ENCODE measurements around the gene CD2.
A peak's percentile ranks its signal among the peaks of the same experiment; 100 is the strongest.

CD2 gene

GRCh38 chr1:116738673-116739370 is 15.4 kb upstream of the CD2 start:
- no peaks in the 10 kb centered on the region for H3K27me3 ChIP-seq (replicated peaks; ENCODE audit: insufficient read depth, low read length)
- no peaks in the 10 kb centered on the region for H3K36me3 ChIP-seq (replicated peaks; ENCODE audit: insufficient read depth, low read length)
- H3K9me2 ChIP-seq (replicated peaks; ENCODE audit: insufficient read depth, low read length) = no peaks in the 10 kb centered on the region
- no peaks in the 10 kb centered on the region for H3K9me3 ChIP-seq (replicated peaks; ENCODE audit: insufficient read depth, low read length)
- H2AFZ ChIP-seq (ENCODE audit: low read length) = no peak overlapping the region
- H3F3A ChIP-seq (ENCODE audit: insufficient read depth, low read length) = peaks cover 17% of the 10 kb centered on the region
- TF ChIP-seq CTCF (IDR thresholded peaks at IDR 0.05; ENCODE audit: low read length) = no peak
- TF ChIP-seq EZH2 (optimal IDR thresholded peaks at IDR 0.05; ENCODE audit: low read depth, low read length) = no peak
- no peak for TF ChIP-seq EZH2phosphoT487 (IDR thresholded peaks at IDR 0.05; ENCODE audit: low read length)
- no peaks in the 10 kb centered on the region for H4K20me1 ChIP-seq (ENCODE audit: insufficient read depth, low read length)
- peak overlapping the region; percentile 45; the same call in 1 of the 2 replicates for H3K4me2 ChIP-seq (ENCODE audit: low read depth, low read length)
- peak overlapping the region; percentile 84 for H3K27ac ChIP-seq (ENCODE audit: low read length)
- peak; percentile 81 for DNase-seq
- peaks cover 26% of the 10 kb centered on the region for H3K4me1 ChIP-seq (ENCODE audit: low read length)
- H3K79me2 ChIP-seq (ENCODE audit: low read length) = no peaks in the 10 kb centered on the region
- H3K9ac ChIP-seq (ENCODE audit: low read length) = peak overlapping the region; percentile 18; the same call in 1 of the 2 replicates
- H3K4me3 ChIP-seq (ENCODE audit: low read length) = no peak overlapping the region

DNA sequence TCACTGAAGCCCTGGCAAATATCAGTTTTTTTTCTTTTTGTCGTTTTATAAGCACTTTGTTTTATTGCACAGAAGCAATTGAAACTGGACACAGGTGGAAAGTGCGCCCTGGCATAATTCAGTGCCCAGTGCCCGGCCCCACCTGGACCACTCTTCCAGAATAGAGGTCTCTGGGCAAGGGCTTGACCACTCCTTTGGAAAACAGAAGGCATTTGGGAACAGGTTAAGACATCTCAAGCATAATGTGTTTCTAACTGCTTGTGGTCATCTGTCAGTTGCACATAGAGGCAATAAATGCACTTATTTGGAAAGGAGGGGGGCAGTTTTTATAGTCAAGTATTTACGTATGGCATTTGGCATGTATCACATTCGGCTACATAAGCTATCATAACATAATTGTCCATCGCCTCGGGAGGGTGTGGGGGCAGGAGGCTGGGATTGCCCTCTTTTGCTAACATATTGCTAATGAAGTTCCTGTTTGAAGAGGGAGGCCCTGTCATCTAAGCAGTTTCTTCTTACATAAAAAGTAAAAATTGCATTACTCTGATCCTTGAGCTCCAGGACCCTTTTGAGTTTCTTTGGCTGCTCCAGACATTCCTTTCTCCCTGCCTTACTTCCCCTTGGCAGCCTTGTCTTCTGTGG is 14.7 kb upstream of the CD2 start:
- Histone ChIP-seq H3K4me1 (ENCODE audit: low read length) (peaks cover 26% of the 10 kb centered on the region), H3K27me3 (replicated peaks; ENCODE audit: insufficient read depth, low read length) (no peaks in the 10 kb centered on the region), H3K79me2 (ENCODE audit: low read length) (no peaks in the 10 kb centered on the region), H3K9me2 (replicated peaks; ENCODE audit: insufficient read depth, low read length) (no peaks in the 10 kb centered on the region), H3K9ac (ENCODE audit: low read length) (peak overlapping the region; percentile 18; the same call in 1 of the 2 replicates), H3K27ac (ENCODE audit: low read length) (peak overlapping the region; percentile 84), H2AFZ (ENCODE audit: low read length) (no peak overlapping the region), H3F3A (ENCODE audit: insufficient read depth, low read length) (peaks cover 17% of the 10 kb centered on the region), H3K9me3 (replicated peaks; ENCODE audit: insufficient read depth, low read length) (no peaks in the 10 kb centered on the region), H3K4me3 (ENCODE audit: low read length) (no peak overlapping the region), H3K4me2 (ENCODE audit: low read depth, low read length) (peak overlapping the region; percentile 45), H4K20me1 (ENCODE audit: insufficient read depth, low read length) (no peaks in the 10 kb centered on the region), H3K36me3 (replicated peaks; ENCODE audit: insufficient read depth, low read length) (no peaks in the 10 kb centered on the region)
- no peak for DNase-seq
- no peak for TF ChIP-seq CTCF (IDR thresholded peaks at IDR 0.05; ENCODE audit: low read length)
- no peak for TF ChIP-seq EZH2phosphoT487 (IDR thresholded peaks at IDR 0.05; ENCODE audit: low read length)
- no peak for TF ChIP-seq EZH2 (optimal IDR thresholded peaks at IDR 0.05; ENCODE audit: low read depth, low read length)

GRCh38 chr1:116740296-116740695 is 13.9 kb upstream of the CD2 start:
- H4K20me1 ChIP-seq (ENCODE audit: insufficient read depth, low read length) = no peaks in the 10 kb centered on the region
- DNase-seq = no peak
- H3K4me3 ChIP-seq (ENCODE audit: low read length) = no peak overlapping the region
- peaks cover 26% of the 10 kb centered on the region for H3K4me1 ChIP-seq (ENCODE audit: low read length)
- no peak overlapping the region for H3K9ac ChIP-seq (ENCODE audit: low read length)
- H3K9me3 ChIP-seq (replicated peaks; ENCODE audit: insufficient read depth, low read length) = no peaks in the 10 kb centered on the region
- no peaks in the 10 kb centered on the region for H3K36me3 ChIP-seq (replicated peaks; ENCODE audit: insufficient read depth, low read length)
- no peak overlapping the region for H2AFZ ChIP-seq (ENCODE audit: low read length)
- no peaks in the 10 kb centered on the region for H3K79me2 ChIP-seq (ENCODE audit: low read length)
- no peaks in the 10 kb centered on the region for H3K27me3 ChIP-seq (replicated peaks; ENCODE audit: insufficient read depth, low read length)
- no peaks in the 10 kb centered on the region for H3K9me2 ChIP-seq (replicated peaks; ENCODE audit: insufficient read depth, low read length)
- TF ChIP-seq CTCF (IDR thresholded peaks at IDR 0.05; ENCODE audit: low read length) (no peak), EZH2phosphoT487 (IDR thresholded peaks at IDR 0.05; ENCODE audit: low read length) (no peak), EZH2 (optimal IDR thresholded peaks at IDR 0.05; ENCODE audit: low read depth, low read length) (no peak)
- peaks cover 17% of the 10 kb centered on the region for H3F3A ChIP-seq (ENCODE audit: insufficient read depth, low read length)
- no peak overlapping the region for H3K4me2 ChIP-seq (ENCODE audit: low read depth, low read length)
- peak overlapping the region; percentile 84; the same call in 1 of the 2 replicates for H3K27ac ChIP-seq (ENCODE audit: low read length)
